Hematopoietic multipotent progenitor cell treated with erythropoietin and hydrocortisone succinate and interleukin-3 and kit ligand, for 15 days (in vitro differentiated cells): ENCODE measurements around the gene C12orf57.

Experiments used
- DNase-seq: peaks from one replicate; pipeline ENCODE4 v3.0.0-alpha.2; 2015; ENCODE audit warnings: low spot score

The C12orf57 gene

DNA sequence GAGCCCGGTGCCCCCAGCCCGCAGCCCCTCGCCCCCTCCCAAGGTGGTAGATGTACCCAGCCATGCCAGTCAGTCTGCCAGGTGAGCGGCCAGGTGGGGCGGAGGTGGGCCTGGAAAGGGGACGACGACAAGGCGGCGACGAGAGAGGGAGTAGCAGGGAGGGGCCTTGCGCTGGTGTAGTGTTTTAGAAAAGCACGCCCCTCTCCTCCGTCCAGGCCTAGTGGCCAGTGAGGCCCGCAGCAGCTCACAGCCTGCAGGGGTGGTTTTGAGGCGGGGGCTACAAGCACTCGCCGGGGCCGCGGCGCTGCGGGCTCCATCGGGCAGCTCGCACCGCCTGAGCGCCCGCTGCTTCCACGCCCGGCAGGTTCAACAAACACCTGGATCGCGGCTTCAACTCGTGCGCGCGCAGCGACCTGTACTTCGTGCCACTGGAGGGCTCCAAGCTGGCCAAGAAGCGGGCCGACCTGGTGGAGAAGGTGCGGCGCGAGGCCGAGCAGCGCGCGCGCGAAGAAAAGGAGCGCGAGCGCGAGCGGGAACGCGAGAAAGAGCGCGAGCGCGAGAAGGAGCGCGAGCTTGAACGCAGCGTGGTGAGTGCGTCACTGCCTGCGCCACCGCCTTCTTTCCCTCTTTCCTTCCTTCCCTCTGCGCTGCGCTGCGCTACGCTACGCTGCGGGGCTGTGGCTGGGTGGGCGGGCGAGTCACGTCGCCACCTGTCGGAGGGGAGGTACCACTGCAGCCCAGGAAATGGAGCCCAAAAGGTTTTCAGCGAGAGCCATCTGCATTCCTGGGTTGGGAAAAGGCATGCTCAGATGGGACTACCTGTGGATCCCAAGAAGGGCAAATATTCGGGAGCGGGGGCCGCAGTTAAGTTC, 6.1 kb upstream of the C12orf57 start:
- DNase-seq, result peak; percentile 96

DNA sequence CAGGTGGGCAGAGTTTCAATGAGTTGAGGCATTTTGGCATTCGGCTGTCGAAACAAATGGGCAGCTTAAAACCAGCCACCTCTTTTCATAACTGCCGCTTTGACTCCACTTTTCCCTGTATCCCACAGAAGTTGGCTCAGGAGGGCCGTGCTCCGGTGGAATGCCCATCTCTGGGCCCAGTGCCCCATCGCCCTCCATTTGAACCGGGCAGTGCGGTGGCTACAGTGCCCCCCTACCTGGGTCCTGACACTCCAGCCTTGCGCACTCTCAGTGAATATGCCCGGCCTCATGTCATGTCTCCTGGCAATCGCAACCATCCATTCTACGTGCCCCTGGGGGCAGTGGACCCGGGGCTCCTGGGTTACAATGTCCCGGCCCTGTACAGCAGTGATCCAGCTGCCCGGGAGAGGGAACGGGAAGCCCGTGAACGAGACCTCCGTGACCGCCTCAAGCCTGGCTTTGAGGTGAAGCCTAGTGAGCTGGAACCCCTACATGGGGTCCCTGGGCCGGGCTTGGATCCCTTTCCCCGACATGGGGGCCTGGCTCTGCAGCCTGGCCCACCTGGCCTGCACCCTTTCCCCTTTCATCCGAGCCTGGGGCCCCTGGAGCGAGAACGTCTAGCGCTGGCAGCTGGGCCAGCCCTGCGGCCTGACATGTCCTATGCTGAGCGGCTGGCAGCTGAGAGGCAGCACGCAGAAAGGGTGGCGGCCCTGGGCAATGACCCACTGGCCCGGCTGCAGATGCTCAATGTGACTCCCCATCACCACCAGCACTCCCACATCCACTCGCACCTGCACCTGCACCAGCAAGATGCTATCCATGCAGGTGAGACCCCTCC, 5.2 kb upstream of the C12orf57 start:
- no peak for DNase-seq

GRCh38 chr12:6939191-6939540, 4.7 kb upstream of the C12orf57 start:
- no peak for DNase-seq

DNA sequence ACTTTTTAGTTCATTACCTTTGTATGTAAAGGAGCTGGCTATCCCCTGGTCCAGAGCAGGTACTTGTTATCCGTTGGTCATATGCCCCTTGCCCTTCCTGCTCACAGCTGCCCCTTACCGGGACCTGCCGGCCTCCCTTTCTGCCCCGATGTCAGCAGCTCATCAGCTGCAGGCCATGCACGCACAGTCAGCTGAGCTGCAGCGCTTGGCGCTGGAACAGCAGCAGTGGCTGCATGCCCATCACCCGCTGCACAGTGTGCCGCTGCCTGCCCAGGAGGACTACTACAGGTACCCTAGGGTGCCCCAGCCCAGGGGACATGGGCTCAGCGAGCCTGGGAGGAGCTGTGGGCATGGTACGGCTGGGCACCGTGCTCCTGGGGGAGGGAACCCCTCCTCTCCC, 2.6 kb upstream of the C12orf57 start:
- DNase-seq, result no peak

DNA sequence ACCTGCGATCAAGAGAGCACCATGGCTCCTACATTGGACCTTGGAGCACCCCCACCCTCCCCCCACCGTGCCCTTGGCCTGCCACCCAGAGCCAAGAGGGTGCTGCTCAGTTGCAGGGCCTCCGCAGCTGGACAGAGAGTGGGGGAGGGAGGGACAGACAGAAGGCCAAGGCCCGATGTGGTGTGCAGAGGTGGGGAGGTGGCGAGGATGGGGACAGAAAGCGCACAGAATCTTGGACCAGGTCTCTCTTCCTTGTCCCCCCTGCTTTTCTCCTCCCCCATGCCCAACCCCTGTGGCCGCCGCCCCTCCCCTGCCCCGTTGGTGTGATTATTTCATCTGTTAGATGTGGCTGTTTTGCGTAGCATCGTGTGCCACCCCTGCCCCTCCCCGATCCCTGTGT, 2.0 kb upstream of the C12orf57 start:
- DNase-seq, result no peak

DNA sequence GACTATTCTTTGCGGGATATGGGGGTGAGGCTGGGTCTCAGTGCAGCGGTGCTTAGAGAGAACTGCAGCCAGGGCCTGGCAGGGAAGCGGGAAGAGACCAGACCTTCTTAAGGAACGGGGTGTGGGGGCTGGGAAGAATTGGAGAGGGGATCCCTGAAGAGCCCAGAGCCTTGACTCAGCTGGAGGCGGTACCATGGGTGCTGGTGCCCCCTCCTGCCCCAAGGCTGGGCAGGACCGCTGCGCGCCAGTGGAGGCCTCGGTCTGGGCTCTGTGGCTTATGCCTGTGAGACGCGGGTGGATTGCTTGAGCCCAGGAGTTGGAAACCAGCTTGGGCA, 1.5 kb upstream of the C12orf57 start:
- no peak for DNase-seq

- DNase-seq, result peak; percentile 90
These were observed 467 bp upstream of the C12orf57 start for GRCh38 chr12:6943389-6943721.

- peak; percentile 86 for DNase-seq
These were observed 762 bp downstream of the C12orf57 start for GRCh38 chr12:6944381-6945186.

DNA sequence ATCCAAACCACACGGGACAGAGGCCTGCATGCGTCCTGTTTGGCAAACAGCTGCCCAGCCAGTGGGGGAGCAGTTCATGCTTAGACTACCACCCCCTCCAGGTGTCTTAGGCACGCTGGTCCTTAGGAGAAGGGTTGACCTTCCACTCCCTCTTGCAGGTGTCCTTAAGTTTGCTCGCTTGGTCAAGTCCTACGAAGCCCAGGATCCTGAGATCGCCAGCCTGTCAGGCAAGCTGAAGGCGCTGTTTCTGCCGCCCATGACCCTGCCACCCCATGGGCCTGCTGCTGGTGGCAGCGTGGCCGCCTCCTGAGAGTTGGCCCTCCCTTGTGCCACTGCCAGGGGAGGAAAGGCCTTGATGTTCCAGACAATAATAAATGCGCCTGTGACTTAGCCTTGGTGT, 1.8 kb downstream of the C12orf57 start:
- DNase-seq, result no peak

DNA sequence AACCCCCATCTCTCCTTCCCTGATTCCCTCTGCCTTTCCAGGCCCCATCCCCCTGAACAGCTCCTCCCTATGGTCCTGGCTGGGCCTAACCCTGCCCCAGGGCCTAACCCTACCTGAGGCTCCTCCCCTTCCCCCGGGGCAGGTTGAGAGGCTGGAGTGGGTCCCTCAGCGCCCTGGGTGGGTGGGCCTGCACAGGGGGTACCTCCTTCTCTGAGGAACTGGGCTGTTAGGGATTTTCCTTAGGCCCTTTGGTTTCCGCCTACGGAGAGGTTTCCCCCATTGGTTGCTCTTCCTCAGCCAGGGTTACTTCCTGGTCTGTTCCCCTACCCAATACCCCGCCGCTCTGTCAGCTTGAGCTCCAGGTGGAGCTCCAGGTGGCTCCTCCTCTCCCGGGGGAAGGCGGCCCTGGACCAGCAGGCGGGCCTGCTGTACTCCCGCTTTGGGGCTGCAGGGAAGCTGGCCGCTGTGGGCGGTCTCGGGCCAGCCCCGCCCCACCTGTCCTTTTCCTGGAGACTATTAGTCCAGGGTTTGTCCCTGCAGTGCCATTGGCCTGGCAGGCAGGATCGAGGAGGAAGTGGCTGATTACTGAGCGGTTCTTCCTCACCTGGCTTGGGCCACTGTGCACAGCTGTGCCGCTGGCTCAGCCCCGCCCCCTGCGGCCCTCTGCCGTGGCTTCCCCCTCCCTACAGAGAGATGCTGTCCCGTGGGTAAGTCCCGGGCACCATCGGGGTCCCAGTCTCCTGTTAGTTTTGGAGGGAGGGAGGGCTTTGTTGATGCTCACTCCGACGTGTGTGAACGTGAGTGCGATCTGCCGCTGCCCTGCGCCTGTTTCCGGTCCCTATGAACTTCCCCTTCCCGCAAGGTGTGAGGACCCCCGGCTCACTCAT, 2.5 kb downstream of the C12orf57 start:
- DNase-seq, result no peak

- no peak for DNase-seq
These were observed 3.1 kb downstream of the C12orf57 start for GRCh38 chr12:6946920-6947374.

DNA sequence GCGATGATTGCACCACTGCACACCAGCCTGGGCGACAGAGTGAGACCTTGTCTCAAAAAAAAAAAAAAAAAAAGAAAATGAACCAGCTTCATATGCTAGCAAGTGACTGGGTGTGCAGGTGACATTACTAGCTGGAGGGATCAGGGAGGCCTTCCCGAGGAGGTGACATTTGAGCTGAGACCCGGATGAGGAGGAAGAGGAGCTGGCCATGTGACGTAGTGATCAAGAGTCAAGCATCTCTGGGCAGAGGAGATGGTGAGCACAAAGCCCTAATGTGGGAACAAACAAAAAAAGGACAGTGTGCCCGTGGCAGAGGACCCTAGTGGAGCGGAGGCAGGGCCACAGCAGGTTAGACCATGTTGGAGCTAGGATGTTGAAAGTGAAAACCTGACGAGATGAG, 3.8 kb downstream of the C12orf57 start:
- DNase-seq, result no peak

- DNase-seq, result no peak
These were observed 5.2 kb downstream of the C12orf57 start for GRCh38 chr12:6948873-6949594.

GRCh38 chr12:6950401-6950801, 6.6 kb downstream of the C12orf57 start:
- no peak for DNase-seq

- DNase-seq, result no peak
These were observed 7.2 kb downstream of the C12orf57 start, which contains the start of gene PTPN6 for GRCh38 chr12:6950811-6951540. PTPN6 (plus strand) TSS chr12:6951356; CDS start chr12:6951513, 157 bp downstream.

GRCh38 chr12:6951551-6952120, 7.8 kb downstream of the C12orf57 start:
- no peak for DNase-seq

DNA sequence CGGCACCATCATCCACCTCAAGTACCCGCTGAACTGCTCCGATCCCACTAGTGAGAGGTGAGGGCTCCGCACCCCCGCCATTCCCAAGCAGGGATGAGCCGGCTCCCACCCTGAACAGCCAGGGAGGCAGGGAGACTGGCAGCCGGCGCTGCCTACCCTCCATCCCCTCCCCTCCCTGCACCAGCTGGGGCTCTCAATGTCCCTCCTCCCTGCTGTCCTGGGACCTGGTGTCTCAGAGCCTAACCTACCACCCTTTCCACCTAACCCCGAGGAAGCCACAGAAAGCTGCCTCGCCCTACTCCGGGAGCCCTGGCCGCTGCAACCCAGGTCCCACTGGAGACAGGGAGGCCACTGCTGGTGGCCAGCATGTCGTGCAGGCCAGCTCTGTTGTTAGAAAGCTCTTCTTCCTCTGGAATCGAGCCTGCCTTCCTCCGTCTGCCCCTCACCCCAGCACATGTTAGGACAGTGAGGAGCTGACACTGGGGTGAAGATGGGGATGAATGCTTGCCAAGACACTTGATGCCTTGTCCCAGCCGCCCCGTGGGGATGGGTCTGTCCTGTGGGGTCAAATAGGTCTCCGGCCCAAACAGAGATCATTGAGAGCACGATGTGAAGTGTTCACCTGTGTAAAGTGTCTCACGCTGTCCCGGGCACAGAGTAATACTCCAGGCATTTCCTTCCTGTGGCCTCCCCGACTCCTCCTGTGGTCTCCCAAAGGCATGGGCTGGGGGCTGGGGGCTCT, 8.5 kb downstream of the C12orf57 start:
- DNase-seq, result no peak

- DNase-seq, result no peak
These were observed 9.1 kb downstream of the C12orf57 start for GRCh38 chr12:6952863-6953441.
